CD8-positive, alpha-beta memory T cell (primary cell): Measurements from ENCODE around the gene SLC12A5. TPM values are rescaled to one million over a fixed set of nuclear protein-coding genes. Genes with fewer than 3 reads are reported as not detected.
A peak's percentile ranks its signal among the peaks of the same experiment; 100 is the strongest.

Experiments used
- CTCF ChIA-PET: fragments of 350-600 bp; sonication (Branson Sonifier 250); formaldehyde crosslinking; loops from one replicate; lab custom pipeline; 2021; ENCODE audit warnings: antibody characterized with exemption; lab: Charles Lee
- POLR2A ChIA-PET: fragments of 350-600 bp; sonication (Branson Sonifier 250); formaldehyde crosslinking; loops from one replicate; lab custom pipeline; 2021; ENCODE audit warnings: antibody characterized with exemption; lab: Charles Lee
- DNase-seq, 5 donors: peaks; one replicate each; pipeline versions ENCODE4 v3.0.0 to v3.0.0-alpha.2; 2020 to 2022; ENCODE audit warnings: mixed read lengths in 1 of 5
- H3K27ac ChIP-seq: one replicate; pipeline ENCODE4 v1.7.0; 2013; ENCODE audit warnings: low read depth, mild to moderate bottlenecking, low read length, moderate library complexity
- H3K27me3 ChIP-seq: 2 replicates; pipeline ENCODE4 v1.7.0; 2013; ENCODE audit warnings: low read length, mild to moderate bottlenecking; ENCODE audit not compliant: insufficient read depth, poor library complexity, severe bottlenecking
- H3K36me3 ChIP-seq: 2 replicates; pipeline ENCODE4 v1.7.0; 2013; ENCODE audit warnings: mild to moderate bottlenecking, low read length, moderate library complexity; ENCODE audit not compliant: insufficient read depth
- H3K4me1 ChIP-seq: 2 replicates; pipeline ENCODE4 v1.7.0; 2013; ENCODE audit warnings: mild to moderate bottlenecking, low read length, moderate library complexity; ENCODE audit not compliant: insufficient read depth
- H3K4me3 ChIP-seq: 2 replicates; pipeline ENCODE4 v1.7.0; 2013; ENCODE audit warnings: mild to moderate bottlenecking, low read length
- H3K9me3 ChIP-seq: 2 replicates; pipeline ENCODE4 v1.7.0; 2013; ENCODE audit warnings: mild to moderate bottlenecking, low read length
- H3K27ac Mint-ChIP-seq, 8 donors: one replicate each; pipeline ENCODE4 v1.8.0; 2020 to 2021; ENCODE audit warnings: mixed read lengths in 8 of 8, mild to moderate bottlenecking in 6 of 8, inconsistent platforms in 3 of 8, moderate library complexity in 3 of 8
- H3K27me3 Mint-ChIP-seq, 2 donors: one replicate each; pipeline ENCODE4 v1.8.0; 2020 to 2021; ENCODE audit warnings: mixed read lengths in 2 of 2, mild to moderate bottlenecking in 1 of 2, moderate library complexity in 1 of 2
- H3K36me3 Mint-ChIP-seq, 3 donors: one replicate each; pipeline ENCODE4 v1.8.0; 2020 to 2021; ENCODE audit warnings: mixed read lengths in 3 of 3, inconsistent platforms in 1 of 3, mild to moderate bottlenecking in 1 of 3
- H3K4me1 Mint-ChIP-seq, 3 donors: one replicate each; pipeline ENCODE4 v1.8.0; 2020 to 2021; ENCODE audit warnings: mixed read lengths in 3 of 3, inconsistent platforms in 1 of 3, mild to moderate bottlenecking in 1 of 3
- H3K4me3 Mint-ChIP-seq, 7 donors: one replicate each; pipeline ENCODE4 v1.8.0; 2020 to 2021; ENCODE audit warnings: mixed read lengths in 7 of 7, mild to moderate bottlenecking in 6 of 7, moderate library complexity in 4 of 7, inconsistent platforms in 2 of 7
- H3K9me3 Mint-ChIP-seq, 5 donors: one replicate each; pipeline ENCODE4 v1.8.0; 2020 to 2022; ENCODE audit warnings: mixed read lengths in 5 of 5, mild to moderate bottlenecking in 3 of 5, moderate library complexity in 2 of 5, inconsistent platforms in 1 of 5
- polyA plus RNA-seq: library from polyadenylated mRNA; unstranded; fragments of 300-500 nt; fragmentation: Illumina TruSeq; gene quantifications from one replicate; pipeline ENCODE4 v1.2.3, GENCODE V29; 2021
- total RNA-seq, 2 experiments: library from RNA; stranded (reverse); gene quantifications; one replicate each; pipeline ENCODE4 v1.2.3, GENCODE V29; 2021

The SLC12A5 gene
- total and polyA plus RNA-seq, 3 experiments from 2014 or later = not detected

DNA sequence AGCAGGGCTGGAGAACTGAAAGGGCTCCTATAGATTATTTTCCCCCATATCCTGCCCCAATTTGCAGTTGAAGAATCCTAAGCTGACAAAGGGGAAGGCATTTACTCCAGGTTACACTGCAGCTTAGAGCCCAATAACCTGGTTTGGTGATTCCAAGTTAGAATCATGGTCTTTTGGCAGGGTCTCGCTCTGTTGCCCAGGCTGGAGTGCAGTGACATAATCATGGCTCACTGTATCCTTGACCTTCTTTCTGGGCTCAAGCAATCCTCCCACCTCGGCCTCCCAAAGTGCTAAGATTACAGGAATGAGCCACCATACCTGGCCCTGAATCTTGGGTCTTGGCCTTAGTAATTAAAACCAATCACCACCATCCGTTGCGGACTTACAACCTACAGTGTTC, 21.3 kb upstream of the SLC12A5 start:
- ChIA-PET POLR2A (no interaction called here), CTCF (interaction anchor here (1.5 to 2.6 kb wide), 3 partner anchors 20 to 27 kb away, joined by 3 to 11 read pairs (median 7); no protein-coding TSS in a partner anchor)
- Histone ChIP-seq H3K27ac (no peak overlapping the region), H3K4me1 (peaks cover 72% of the 10 kb centered on the region), H3K36me3 (no peaks in the 10 kb centered on the region), H3K9me3 (no peaks in the 10 kb centered on the region), H3K4me3 (no peak overlapping the region), H3K27me3 (peaks cover 40% of the 10 kb centered on the region)
- DNase-seq = no peak
- peak overlapping the region in 3 of 7 donors; percentile 2 to 61 (median 21) for H3K4me3 Mint-ChIP-seq
- H3K4me1 Mint-ChIP-seq = peaks cover 67 to 91% (median 81%) of the 10 kb centered on the region in 3 donors
- H3K9me3 Mint-ChIP-seq = peaks cover 0 to 5% (median 0%) of the 10 kb centered on the region in 5 donors
- peaks cover 0 to 2% (median 0%) of the 10 kb centered on the region in 3 donors for H3K36me3 Mint-ChIP-seq
- H3K27me3 Mint-ChIP-seq = peaks cover 41 to 45% of the 10 kb centered on the region in 2 donors
- H3K27ac Mint-ChIP-seq = peak overlapping the region in 5 of 8 donors; percentile 12 to 81 (median 52)

- Mint-ChIP-seq H3K27me3 (peaks cover 43 to 64% of the 10 kb centered on the region in 2 donors), H3K27ac (peak overlapping the region in 6 of 8 donors; percentile 23 to 91 (median 77)), H3K9me3 (peaks cover 0 to 5% (median 0%) of the 10 kb centered on the region in 5 donors), H3K4me3 (peak overlapping the region in 6 of 7 donors; percentile 13 to 57 (median 37)), H3K4me1 (peaks cover 69 to 91% (median 70%) of the 10 kb centered on the region in 3 donors), H3K36me3 (peaks cover 0 to 2% (median 0%) of the 10 kb centered on the region in 3 donors)
- Histone ChIP-seq H3K4me1 (peaks cover 71% of the 10 kb centered on the region), H3K4me3 (no peak overlapping the region), H3K36me3 (no peaks in the 10 kb centered on the region), H3K27me3 (peaks cover 52% of the 10 kb centered on the region), H3K27ac (no peak overlapping the region), H3K9me3 (no peaks in the 10 kb centered on the region)
- POLR2A ChIA-PET = interaction anchor here (0.6 kb wide), 1 partner anchor 74 kb away, joined by 3 read pairs; no protein-coding TSS in a partner anchor
- CTCF ChIA-PET = interaction anchor here (1.8 to 2.6 kb wide), 2 partner anchors 13 to 22 kb away, joined by 7 to 11 read pairs; no protein-coding TSS in a partner anchor
- DNase-seq = no peak
Measured at GRCh38 chr20:46009816-46010215, 19.2 kb upstream of the SLC12A5 start.

DNA sequence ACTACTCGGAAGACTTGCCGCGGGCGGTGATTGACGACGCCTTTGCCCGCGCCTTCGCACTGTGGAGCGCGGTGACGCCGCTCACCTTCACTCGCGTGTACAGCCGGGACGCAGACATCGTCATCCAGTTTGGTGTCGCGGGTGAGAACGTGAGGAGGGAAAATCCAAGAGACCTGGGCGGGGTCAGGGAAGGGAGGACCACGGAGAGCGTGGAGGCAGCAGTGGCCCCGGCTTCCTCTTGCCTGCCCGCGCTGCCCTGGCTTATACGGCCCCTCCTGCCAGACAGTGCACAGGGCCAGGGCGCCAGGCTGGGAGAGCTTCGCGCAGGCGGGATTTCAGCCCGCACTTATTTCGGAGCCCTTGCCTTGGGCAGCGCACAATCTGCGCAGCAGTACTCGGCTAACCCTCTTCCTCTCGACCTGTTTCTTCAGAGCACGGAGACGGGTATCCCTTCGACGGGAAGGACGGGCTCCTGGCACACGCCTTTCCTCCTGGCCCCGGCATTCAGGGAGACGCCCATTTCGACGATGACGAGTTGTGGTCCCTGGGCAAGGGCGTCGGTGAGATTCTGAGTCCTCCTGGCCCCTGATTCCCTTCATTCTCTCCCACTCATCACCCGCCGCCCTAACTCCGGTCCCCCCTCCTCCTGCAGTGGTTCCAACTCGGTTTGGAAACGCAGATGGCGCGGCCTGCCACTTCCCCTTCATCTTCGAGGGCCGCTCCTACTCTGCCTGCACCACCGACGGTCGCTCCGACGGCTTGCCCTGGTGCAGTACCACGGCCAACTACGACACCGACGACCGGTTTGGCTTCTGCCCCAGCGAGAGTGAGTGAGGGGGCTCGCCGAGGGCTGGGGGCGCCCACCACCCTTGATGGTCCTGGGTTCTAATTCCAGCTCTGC, 18.3 kb upstream of the SLC12A5 start:
- peak; percentile 46 to 66 (median 59) for DNase-seq
- no peaks in the 10 kb centered on the region for H3K9me3 ChIP-seq
- H3K27ac ChIP-seq = no peak overlapping the region
- Mint-ChIP-seq H3K4me3 (peak overlapping the region; percentile 49 to 79 (median 69)), H3K27me3 (peaks cover 42 to 70% of the 10 kb centered on the region in 2 donors), H3K9me3 (peaks cover 0 to 5% (median 0%) of the 10 kb centered on the region in 5 donors), H3K4me1 (peaks cover 59 to 82% (median 65%) of the 10 kb centered on the region in 3 donors), H3K36me3 (peaks cover 0 to 2% (median 0%) of the 10 kb centered on the region in 3 donors), H3K27ac (peak overlapping the region in 7 of 8 donors; percentile 56 to 94 (median 80))
- CTCF ChIA-PET = interaction anchor here (0.8 kb wide), 1 partner anchor 23 kb away, joined by 3 read pairs; no protein-coding TSS in a partner anchor
- peaks cover 52% of the 10 kb centered on the region for H3K27me3 ChIP-seq
- H3K4me3 ChIP-seq = peak overlapping the region; percentile 23
- no peaks in the 10 kb centered on the region for H3K36me3 ChIP-seq
- peaks cover 62% of the 10 kb centered on the region for H3K4me1 ChIP-seq
- POLR2A ChIA-PET = no interaction called here

- Histone ChIP-seq H3K4me1 (peaks cover 55% of the 10 kb centered on the region), H3K27me3 (peaks cover 52% of the 10 kb centered on the region)
- H3K4me3 Mint-ChIP-seq = peak overlapping the region; percentile 25 to 79 (median 52)
Measured at GRCh38 chr20:46011631-46012482, 17.2 kb upstream of the SLC12A5 start.

GRCh38 chr20:46012921-46013320, 16.1 kb upstream of the SLC12A5 start:
- H3K27ac Mint-ChIP-seq = peak overlapping the region in 7 of 8 donors; percentile 36 to 75 (median 47)

More at GRCh38 chr20:46011631-46012482, 17.2 kb upstream of the SLC12A5 start:
- Mint-ChIP-seq H3K4me1 (peaks cover 52 to 71% (median 55%) of the 10 kb centered on the region in 3 donors), H3K9me3 (peaks cover 0 to 5% (median 0%) of the 10 kb centered on the region in 5 donors), H3K27ac (peak overlapping the region in 7 of 8 donors; percentile 46 to 95 (median 77)), H3K36me3 (peaks cover 0 to 2% (median 0%) of the 10 kb centered on the region in 3 donors), H3K27me3 (peaks cover 42 to 75% of the 10 kb centered on the region in 2 donors)
- H3K4me3 ChIP-seq = no peak overlapping the region
- no peaks in the 10 kb centered on the region for H3K9me3 ChIP-seq
- no peaks in the 10 kb centered on the region for H3K36me3 ChIP-seq
- no peak overlapping the region for H3K27ac ChIP-seq
- CTCF ChIA-PET = interaction anchor here (0.8 to 3.4 kb wide), 3 partner anchors 7 to 25 kb away, joined by 3 to 26 read pairs (median 21); no protein-coding TSS in a partner anchor
- peak in 2 of 5 donors; percentile 17 to 52 for DNase-seq
- POLR2A ChIA-PET = no interaction called here

GRCh38 chr20:46013322-46013828, 15.6 kb upstream of the SLC12A5 start:
- DNase-seq = no peak
- no peaks in the 10 kb centered on the region for H3K9me3 ChIP-seq
- Mint-ChIP-seq H3K27ac (peak overlapping the region in 5 of 8 donors; percentile 10 to 75 (median 46)), H3K4me1 (peaks cover 42 to 59% (median 43%) of the 10 kb centered on the region in 3 donors), H3K9me3 (peaks cover 0 to 5% (median 0%) of the 10 kb centered on the region in 5 donors), H3K27me3 (peaks cover 41 to 78% of the 10 kb centered on the region in 2 donors), H3K4me3 (peak overlapping the region in 4 of 7 donors; percentile 21 to 54 (median 53)), H3K36me3 (peaks cover 0 to 2% (median 0%) of the 10 kb centered on the region in 3 donors)
- ChIA-PET CTCF (interaction anchor here (0.9 to 3.4 kb wide), 20 partner anchors 9 to 214 kb away, joined by 3 to 35 read pairs (median 5); partner anchors contain the start of genes CD40, SLC12A5 and ZNF335), POLR2A (interaction anchor here (0.9 to 1.3 kb wide), 2 partner anchors 27 to 41 kb away, joined by 3 read pairs; partner anchors contain the start of gene ZNF335)
- peaks cover 45% of the 10 kb centered on the region for H3K4me1 ChIP-seq
- peak overlapping the region; percentile 54 for H3K4me3 ChIP-seq
- H3K36me3 ChIP-seq = no peaks in the 10 kb centered on the region
- peaks cover 52% of the 10 kb centered on the region for H3K27me3 ChIP-seq
- H3K27ac ChIP-seq = no peak overlapping the region

More at GRCh38 chr20:46012921-46013320, 16.1 kb upstream of the SLC12A5 start:
- H3K36me3 ChIP-seq = no peaks in the 10 kb centered on the region
- peaks cover 41 to 79% of the 10 kb centered on the region in 2 donors for H3K27me3 Mint-ChIP-seq
- no peak overlapping the region for H3K27ac ChIP-seq
- peaks cover 50% of the 10 kb centered on the region for H3K4me1 ChIP-seq
- H3K4me1 Mint-ChIP-seq = peaks cover 47 to 64% (median 47%) of the 10 kb centered on the region in 3 donors
- H3K4me3 ChIP-seq = no peak overlapping the region
- H3K27me3 ChIP-seq = peaks cover 52% of the 10 kb centered on the region
- H3K9me3 ChIP-seq = no peaks in the 10 kb centered on the region
- peaks cover 0 to 5% (median 0%) of the 10 kb centered on the region in 5 donors for H3K9me3 Mint-ChIP-seq
- peak overlapping the region in 5 of 7 donors; percentile 30 to 65 (median 41) for H3K4me3 Mint-ChIP-seq
- ChIA-PET CTCF (interaction anchor here (0.9 to 3.4 kb wide), 18 partner anchors 9 to 214 kb away, joined by 3 to 35 read pairs (median 6); partner anchors contain the start of gene ZNF335), POLR2A (interaction anchor here (1.3 kb wide), 1 partner anchor 26 kb away, joined by 3 read pairs; no protein-coding TSS in a partner anchor)
- no peak for DNase-seq
- peaks cover 0 to 2% (median 0%) of the 10 kb centered on the region in 3 donors for H3K36me3 Mint-ChIP-seq
